ENCODE data around the gene FPGS. TPM values are rescaled to one million over a fixed set of nuclear protein-coding genes. Genes with fewer than 3 reads are reported as not detected.

The FPGS gene
- total and polyA plus RNA-seq, 7 donors = 9.2 to 51.3 (median 32.6) TPM

- no peak overlapping the region for H3K27ac ChIP-seq
- TF ChIP-seq CTCF (IDR thresholded peaks at IDR 0.05) (no peak), EP300 (IDR thresholded peaks at IDR 0.05) (no peak), POLR2A (IDR thresholded peaks at IDR 0.05) (no peak)
- peaks cover 27 to 60% (median 47%) of the 10 kb centered on the region in 4 donors for H3K36me3 ChIP-seq
- H3K4me3 ChIP-seq = no peak overlapping the region
- H3K27me3 ChIP-seq = no peaks in the 10 kb centered on the region
- intact Hi-C loops (cut with DNase I) = no loop called here
- H3K9me3 ChIP-seq = no peaks in the 10 kb centered on the region
- H3K4me1 ChIP-seq = peaks cover 0 to 34% (median 28%) of the 10 kb centered on the region in 4 donors
- 86 to 94% methylated on average over 4 of the region's 4 CpGs for WGBS, 2 donors
- DNase-seq = no peak
These were observed 11.6 kb upstream of the FPGS start for GRCh38 chr9:127791085-127791484.

GRCh38 chr9:127792417-127793031, 10.2 kb upstream of the FPGS start:
- Histone ChIP-seq H3K27ac (no peak overlapping the region), H3K4me1 (peaks cover 0 to 30% (median 21%) of the 10 kb centered on the region in 4 donors), H3K9me3 (no peaks in the 10 kb centered on the region), H3K4me3 (no peak overlapping the region), H3K27me3 (no peaks in the 10 kb centered on the region), H3K36me3 (peaks cover 24 to 55% (median 43%) of the 10 kb centered on the region in 4 donors)
- intact Hi-C loops (cut with DNase I) = no loop called here
- no peak for DNase-seq
- WGBS, 2 donors = 71 to 89% methylated on average over 7 of the region's 7 CpGs
- TF ChIP-seq CTCF (IDR thresholded peaks at IDR 0.05) (no peak), POLR2AphosphoS5 (IDR thresholded peaks at IDR 0.05) (no peak), POLR2A (IDR thresholded peaks at IDR 0.05) (no peak), EP300 (IDR thresholded peaks at IDR 0.05) (no peak)

GRCh38 chr9:127793093-127793708, 9.5 kb upstream of the FPGS start:
- no peak for DNase-seq
- no peak for TF ChIP-seq EP300 (IDR thresholded peaks at IDR 0.05)
- TF ChIP-seq POLR2AphosphoS5 (IDR thresholded peaks at IDR 0.05) = peak in 1 of 4 donors; percentile 20
- Histone ChIP-seq H3K4me3 (no peak overlapping the region), H3K9me3 (no peaks in the 10 kb centered on the region), H3K4me1 (peaks cover 0 to 28% (median 15%) of the 10 kb centered on the region in 4 donors), H3K27ac (no peak overlapping the region), H3K27me3 (no peaks in the 10 kb centered on the region), H3K36me3 (peaks cover 17 to 48% (median 37%) of the 10 kb centered on the region in 4 donors)
- 67 to 79% methylated on average over 8 of the region's 8 CpGs for WGBS, 2 donors
- intact Hi-C loops (cut with DNase I) = no loop called here

- no peaks in the 10 kb centered on the region for H3K27me3 ChIP-seq
- TF ChIP-seq EP300 (IDR thresholded peaks at IDR 0.05) = no peak
- TF ChIP-seq CTCF (IDR thresholded peaks at IDR 0.05) = no peak
- no peak for TF ChIP-seq POLR2AphosphoS5 (IDR thresholded peaks at IDR 0.05)
- TF ChIP-seq POLR2A (IDR thresholded peaks at IDR 0.05) = no peak
- H3K36me3 ChIP-seq = peaks cover 14 to 38% (median 27%) of the 10 kb centered on the region in 4 donors
- intact Hi-C loops (cut with DNase I) = no loop called here
- DNase-seq = no peak
- H3K4me3 ChIP-seq = no peak overlapping the region
- H3K4me1 ChIP-seq = peaks cover 0 to 28% (median 15%) of the 10 kb centered on the region in 4 donors
- peak overlapping the region in 2 of 4 donors; percentile 30 to 36 for H3K27ac ChIP-seq
- no peaks in the 10 kb centered on the region for H3K9me3 ChIP-seq
- 69 to 81% methylated on average over 14 of the region's 14 CpGs for WGBS, 2 donors
These were observed 8.5 kb upstream of the FPGS start for GRCh38 chr9:127794001-127794791.
